Cardiac fibroblast (primary cell): ENCODE data around the gene DNM1.

ENCODE experiments used
- DNase-seq, 2 donors: peaks; one replicate each; pipeline versions ENCODE4 v3.0.0 to v3.0.0-alpha.2; 2010; ENCODE audit warnings: low read depth in 2 of 2
- H3K4me3 ChIP-seq, 2 donors: replicated peaks in 1 of 2; 1 replicate in 1 of 2; 2 replicates in 1 of 2; pipeline ENCODE4 v1.5.1; 2011; ENCODE audit warnings: low read depth in 2 of 2, low read length in 2 of 2, mild to moderate bottlenecking in 2 of 2, moderate library complexity in 1 of 2
- TF ChIP-seq, protein P1 (sequence below): IDR thresholded peaks from one replicate; pipeline ENCODE4 v1.5.1; 2011; ENCODE audit warnings: low read depth, mild to moderate bottlenecking, low read length, inconsistent platforms

Gene DNM1

GRCh38 chr9:128246471-128246870 is 43.3 kb downstream of the DNM1 start:
- TF ChIP-seq, protein P1, sequence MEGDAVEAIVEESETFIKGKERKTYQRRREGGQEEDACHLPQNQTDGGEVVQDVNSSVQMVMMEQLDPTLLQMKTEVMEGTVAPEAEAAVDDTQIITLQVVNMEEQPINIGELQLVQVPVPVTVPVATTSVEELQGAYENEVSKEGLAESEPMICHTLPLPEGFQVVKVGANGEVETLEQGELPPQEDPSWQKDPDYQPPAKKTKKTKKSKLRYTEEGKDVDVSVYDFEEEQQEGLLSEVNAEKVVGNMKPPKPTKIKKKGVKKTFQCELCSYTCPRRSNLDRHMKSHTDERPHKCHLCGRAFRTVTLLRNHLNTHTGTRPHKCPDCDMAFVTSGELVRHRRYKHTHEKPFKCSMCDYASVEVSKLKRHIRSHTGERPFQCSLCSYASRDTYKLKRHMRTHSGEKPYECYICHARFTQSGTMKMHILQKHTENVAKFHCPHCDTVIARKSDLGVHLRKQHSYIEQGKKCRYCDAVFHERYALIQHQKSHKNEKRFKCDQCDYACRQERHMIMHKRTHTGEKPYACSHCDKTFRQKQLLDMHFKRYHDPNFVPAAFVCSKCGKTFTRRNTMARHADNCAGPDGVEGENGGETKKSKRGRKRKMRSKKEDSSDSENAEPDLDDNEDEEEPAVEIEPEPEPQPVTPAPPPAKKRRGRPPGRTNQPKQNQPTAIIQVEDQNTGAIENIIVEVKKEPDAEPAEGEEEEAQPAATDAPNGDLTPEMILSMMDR: no peak
- H3K4me3 ChIP-seq: no peak overlapping the region
- no peak for DNase-seq

GRCh38 chr9:128247226-128247803 is 44.1 kb downstream of the DNM1 start:
- TF ChIP-seq, protein P1: no peak
- H3K4me3 ChIP-seq: no peak overlapping the region
- DNase-seq: no peak

- DNase-seq: no peak
- TF ChIP-seq, protein P1: no peak
- H3K4me3 ChIP-seq: no peak overlapping the region
These were observed 46.4 kb downstream of the DNM1 start for GRCh38 chr9:128249558-128249907.

DNA sequence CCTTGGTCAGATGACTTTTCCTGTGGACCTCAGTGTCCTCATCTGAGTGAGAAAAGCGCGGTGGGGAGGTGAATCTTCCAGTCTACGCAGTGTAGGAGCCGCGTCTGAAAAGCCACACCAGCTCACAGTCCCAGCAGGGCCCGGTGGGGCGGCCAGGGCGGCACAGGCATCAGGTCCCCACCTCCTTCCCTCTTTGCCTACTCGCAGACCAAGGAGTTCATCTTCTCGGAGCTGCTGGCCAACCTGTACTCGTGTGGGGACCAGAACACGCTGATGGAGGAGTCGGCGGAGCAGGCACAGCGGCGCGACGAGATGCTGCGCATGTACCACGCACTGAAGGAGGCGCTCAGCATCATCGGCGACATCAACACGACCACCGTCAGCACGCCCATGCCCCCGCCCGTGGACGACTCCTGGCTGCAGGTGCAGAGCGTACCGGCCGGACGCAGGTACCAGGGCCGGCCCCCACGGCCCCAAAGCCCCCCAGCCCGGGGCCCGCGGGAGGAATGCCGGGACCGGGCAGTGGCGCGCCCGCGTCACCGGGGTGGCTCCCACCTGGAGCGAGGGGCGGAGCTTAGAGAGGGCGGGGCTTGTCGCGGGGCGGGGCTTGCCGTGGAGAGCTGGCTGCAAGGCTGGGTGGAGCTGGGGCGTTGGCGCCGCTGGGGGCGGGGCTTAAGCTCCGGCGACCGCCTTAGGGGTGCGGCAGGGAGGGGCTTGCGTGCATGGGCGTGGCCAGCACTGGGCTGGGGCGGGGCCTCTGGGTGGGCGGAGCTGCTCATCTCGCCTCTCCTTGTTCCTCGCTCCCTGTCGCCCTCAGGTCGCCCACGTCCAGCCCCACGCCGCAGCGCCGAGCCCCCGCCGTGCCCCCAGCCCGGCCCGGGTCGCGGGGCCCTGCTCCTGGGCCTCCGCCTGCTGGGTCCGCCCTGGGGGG is 47.0 kb downstream of the DNM1 start:
- peak; percentile 57 to 64 for DNase-seq
- TF ChIP-seq, protein P1: no peak
- no peak overlapping the region for H3K4me3 ChIP-seq

- TF ChIP-seq, protein P1: no peak
- peak overlapping the region in 1 of 2 donors; percentile 13 for H3K4me3 ChIP-seq
These were observed 47.9 kb downstream of the DNM1 start for GRCh38 chr9:128250839-128251731.

GRCh38 chr9:128251732-128252100 is 48.5 kb downstream of the DNM1 start:
- DNase-seq: peak; percentile 30 to 34
- TF ChIP-seq, protein P1: no peak
- no peak overlapping the region for H3K4me3 ChIP-seq

More at GRCh38 chr9:128250839-128251731, 47.9 kb downstream of the DNM1 start:
- DNase-seq: no peak
